GM18870 (cell line): ENCODE results near the gene CRHBP.
"Not testable (repeated sequence)": the region's sequence is repeated elsewhere in the genome, so short reads cannot be mapped to it uniquely, and the experiment has no call there.

Experiments used
- ATAC-seq: cut with Tn5 transposase; IDR thresholded peaks from one replicate; pipeline ENCODE4 v1.9.1; 2021; ENCODE audit warnings: moderate library complexity; ENCODE audit not compliant: unreplicated experiment

The CRHBP gene

DNA sequence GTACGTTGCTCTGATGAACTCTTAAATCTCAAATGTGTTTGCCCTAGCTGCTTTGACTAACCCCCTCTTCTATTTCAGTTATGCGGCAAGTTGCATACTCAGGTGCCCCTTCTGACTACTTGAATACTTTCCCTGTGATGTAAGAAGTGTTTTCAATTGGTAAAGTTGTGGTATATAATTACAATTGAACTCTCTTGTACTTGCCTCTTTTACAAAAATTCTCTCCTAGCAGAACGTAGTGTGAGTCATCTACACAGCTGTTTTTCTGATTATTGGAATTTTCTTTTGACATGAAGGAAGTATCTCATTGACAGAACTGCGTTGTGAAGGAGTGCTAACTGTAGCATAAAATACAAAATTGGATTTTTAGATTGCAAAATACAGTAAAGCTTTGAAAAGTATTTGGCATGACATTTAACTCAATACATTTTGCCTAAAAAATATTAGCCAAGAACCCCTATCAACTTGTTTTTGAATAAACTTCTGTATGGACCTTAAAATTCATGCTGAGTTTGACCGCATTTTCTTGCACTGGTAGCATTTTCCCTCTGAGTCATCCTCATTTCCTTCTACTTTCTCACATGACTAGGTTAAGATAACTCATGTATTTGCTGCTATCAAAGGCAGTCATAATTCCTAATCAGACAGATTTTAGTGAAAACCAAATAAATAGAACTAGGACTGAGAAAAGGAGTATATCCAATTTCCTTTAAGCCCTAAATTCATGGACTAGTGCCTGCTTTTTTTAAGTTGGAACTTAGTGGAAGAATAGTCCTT lies 6.3 kb downstream of the CRHBP start:
- ATAC-seq = no peak

GRCh38 chr5:76960004-76960625 lies 7.3 kb downstream of the CRHBP start:
- peak; percentile 71 for ATAC-seq

DNA sequence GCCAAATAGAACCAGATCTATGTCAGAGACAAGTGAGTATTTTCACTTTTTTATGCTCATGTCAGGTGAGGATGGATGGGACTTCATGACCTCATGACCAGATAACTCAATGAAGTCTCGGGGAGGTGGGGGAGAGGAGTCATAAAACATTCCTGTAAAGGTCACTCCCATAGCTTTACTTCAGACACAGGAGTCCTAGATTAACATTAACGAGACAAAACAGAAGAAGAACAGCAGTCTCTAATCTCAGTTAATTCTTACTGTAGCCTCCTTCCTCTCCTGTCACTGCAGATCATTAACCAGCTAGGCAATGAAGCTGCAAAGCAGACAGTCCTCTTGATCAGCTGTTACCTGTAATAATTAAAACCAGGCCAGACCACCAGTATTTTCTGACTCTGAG lies 11.2 kb downstream of the CRHBP start:
- no peak for ATAC-seq

DNA sequence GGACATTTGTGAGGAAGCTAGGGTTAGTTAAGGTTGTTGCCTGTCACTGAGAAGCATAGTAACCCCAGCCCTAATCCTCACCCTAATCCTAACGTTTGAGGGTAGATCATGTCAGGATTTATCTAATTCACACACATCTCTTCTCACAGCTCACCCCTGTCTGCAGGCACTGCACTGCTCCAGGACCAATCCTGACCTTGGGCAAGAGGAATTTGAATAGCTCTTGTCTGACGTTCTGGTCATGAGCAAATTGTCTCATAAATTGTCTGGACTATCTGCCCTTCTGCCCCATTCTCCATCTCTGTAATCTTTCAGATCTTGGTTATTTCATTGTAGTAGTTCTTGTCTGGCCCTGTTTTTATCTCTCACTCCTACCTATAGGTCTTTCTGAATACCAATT lies 18.7 kb downstream of the CRHBP start:
- ATAC-seq = no peak

GRCh38 chr5:76972689-76973088 lies 19.8 kb downstream of the CRHBP start:
- ATAC-seq = no peak

DNA sequence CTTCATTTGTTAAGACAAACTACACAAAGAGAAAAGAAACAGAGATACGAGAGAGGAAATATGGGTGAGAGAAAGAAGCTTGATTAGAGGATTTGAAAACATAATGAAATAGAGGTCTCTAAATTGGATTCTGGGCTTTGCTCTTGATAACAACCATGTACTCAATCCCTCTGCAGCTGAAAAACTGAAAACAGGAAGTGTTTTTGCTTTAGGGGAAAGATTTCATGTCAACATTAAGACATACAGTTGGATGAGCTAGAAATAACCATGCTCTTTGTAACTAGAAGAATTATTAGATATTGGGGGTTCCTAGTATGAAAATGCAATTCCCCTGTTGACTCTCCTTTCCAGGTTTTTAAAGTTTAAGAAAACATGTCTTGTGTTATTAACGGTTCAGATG lies 21.9 kb downstream of the CRHBP start:
- no peak for ATAC-seq

DNA sequence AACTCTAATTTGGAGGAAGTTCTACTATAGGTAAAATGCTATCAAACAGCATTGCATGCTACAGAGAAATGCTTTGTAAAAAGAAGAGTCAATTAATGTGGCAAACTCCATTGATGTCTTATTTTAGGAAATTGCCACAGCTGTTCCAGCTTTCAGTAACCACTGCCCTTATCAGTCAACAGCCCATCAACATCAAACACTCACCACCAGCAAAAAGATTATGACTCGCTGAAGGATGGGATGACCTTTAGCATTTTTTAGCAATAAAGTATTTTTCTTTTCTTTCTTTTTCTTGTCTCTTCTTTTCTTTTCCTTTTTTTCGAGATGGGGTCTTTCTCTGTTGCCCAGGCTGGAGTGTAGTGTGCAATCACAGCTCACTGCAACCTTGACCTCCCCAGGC lies 26.0 kb downstream of the CRHBP start:
- ATAC-seq = no peak

GRCh38 chr5:76980518-76981144 lies 27.8 kb downstream of the CRHBP start:
- ATAC-seq = no peak

GRCh38 chr5:76982450-76982849 lies 29.6 kb downstream of the CRHBP start:
- no peak for ATAC-seq

- ATAC-seq = no peak
Measured at GRCh38 chr5:76983468-76983867, 30.6 kb downstream of the CRHBP start.

DNA sequence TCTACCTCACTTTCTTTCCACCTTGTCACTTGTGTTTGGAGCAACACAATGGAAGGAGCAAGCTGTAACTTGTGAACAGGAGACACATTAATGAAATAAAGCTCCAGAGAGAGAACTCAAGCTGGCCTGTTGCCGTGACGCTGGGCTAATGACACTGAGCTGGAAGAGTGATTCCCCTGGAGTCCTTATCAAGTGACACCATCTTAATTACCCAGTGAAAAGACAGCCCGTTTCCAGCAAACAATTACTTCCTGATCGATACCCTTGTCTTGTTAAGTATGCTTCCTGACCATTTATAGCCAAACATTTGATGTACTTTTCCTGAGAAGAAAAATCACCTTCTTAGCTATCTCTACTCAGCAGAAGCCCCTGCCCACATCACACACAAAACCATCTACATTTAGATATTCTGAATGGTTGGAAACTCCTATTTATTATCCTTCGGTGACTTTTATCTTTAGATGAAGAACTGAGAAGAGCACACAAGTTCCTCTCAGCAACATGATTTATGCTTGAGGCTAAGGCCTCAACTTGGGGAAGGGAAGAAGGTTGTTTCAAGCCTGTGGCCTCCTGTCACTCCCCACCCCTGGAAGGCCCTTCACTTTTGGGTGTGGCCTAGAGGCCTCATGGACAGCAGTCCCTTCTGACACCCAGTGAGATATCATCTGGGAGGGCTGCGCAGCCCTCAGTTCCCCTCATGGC lies 34.1 kb downstream of the CRHBP start:
- no peak for ATAC-seq

- ATAC-seq = no peak
Measured at GRCh38 chr5:76990899-76991459, 38.1 kb downstream of the CRHBP start.

DNA sequence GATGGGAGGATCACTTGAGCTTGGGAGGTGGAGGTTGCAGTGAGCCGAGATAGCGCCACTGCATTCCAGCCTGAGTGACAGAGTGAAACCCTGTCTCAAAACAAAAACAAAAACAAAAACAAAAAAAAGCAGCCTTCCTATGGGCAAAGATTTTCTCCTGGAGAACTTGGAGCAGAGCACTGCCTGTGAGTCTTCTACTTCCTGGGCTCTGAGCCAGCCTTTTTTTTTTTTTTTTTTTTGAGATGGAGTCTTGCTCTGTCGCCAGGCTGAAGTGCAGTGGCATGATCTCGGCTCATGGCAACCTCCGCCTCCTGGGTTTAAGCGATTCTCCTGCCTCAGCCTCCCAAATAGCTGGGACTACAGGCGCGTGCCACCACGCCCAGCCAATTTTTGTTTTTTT lies 40.6 kb downstream of the CRHBP start:
- ATAC-seq = not testable (repeated sequence)

GRCh38 chr5:76994337-76994736 lies 41.5 kb downstream of the CRHBP start:
- ATAC-seq = no peak

- ATAC-seq = not testable (repeated sequence)
Measured at GRCh38 chr5:76998251-76998650, 45.4 kb downstream of the CRHBP start.

- no peak for ATAC-seq
Measured at GRCh38 chr5:76999451-76999850, 46.6 kb downstream of the CRHBP start.

DNA sequence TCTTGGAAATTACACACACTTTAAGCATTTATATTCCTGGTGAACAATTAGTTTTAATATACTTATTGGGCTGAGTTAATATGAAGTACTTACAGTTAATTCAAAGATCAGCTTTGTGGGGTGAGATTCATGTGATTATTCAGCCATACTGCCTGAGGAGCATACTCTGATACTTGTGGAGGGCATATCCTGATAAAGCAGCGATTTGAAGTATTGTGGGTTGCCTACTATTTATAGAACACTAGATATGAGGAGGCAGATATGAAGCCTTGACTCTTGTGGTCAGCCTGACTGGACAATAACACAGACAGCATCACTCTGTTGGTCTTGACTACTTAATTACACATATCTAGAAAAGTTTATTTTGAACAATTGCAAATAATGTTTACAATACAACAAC lies 50.4 kb downstream of the CRHBP start:
- ATAC-seq = no peak

DNA sequence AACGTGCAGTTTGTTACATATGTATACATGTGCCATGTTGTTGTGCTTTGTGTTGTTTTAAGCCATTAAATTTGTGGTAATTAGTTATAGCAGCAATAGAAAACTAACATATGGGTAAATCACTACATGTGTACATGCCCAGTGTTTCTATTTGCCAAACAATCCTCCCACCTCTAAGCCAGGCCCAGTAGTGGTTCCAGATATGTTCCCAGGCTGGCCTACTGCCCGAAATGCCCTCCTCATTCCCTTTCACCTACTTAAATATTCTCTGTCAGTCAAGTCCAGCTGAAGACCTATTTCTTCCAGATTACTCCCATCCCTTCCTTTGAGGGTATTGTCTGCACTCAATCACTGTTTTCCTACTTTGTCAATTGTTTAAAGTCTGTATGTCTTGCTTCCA lies 53.3 kb downstream of the CRHBP start:
- no peak for ATAC-seq

DNA sequence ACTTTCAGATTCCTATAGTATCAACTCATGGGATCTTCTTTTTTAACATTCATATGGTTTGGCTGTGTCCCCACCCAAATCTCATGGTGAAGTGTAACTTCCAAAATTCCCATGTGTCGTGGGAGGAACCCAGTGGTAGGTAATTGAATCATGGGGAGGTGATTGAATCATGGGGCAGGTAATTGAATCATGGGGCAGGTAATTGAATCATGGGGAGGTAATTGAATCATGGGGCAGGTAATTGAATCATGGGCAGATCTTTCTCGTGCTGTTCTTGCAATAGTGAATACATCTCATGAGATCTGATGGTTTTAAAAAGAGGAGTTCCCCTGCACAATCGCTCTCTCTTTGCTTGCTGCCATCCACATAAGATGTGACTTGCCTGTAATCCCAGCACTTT lies 55.6 kb downstream of the CRHBP start:
- no peak for ATAC-seq

GRCh38 chr5:77010243-77010642 lies 57.4 kb downstream of the CRHBP start:
- ATAC-seq = no peak

GRCh38 chr5:77011498-77011897 lies 58.7 kb downstream of the CRHBP start:
- no peak for ATAC-seq
